PC-3 (cell line): ENCODE data around the gene ZNF532. TPM values are rescaled to one million over a fixed set of nuclear protein-coding genes. Genes with fewer than 3 reads are reported as not detected.

ENCODE experiments used
- ATAC-seq: fragments of 200-7000 bp; cut with Tn5 transposase; 2 replicates; pipeline ENCODE4 v1.9.1; 2020; ENCODE audit warnings: mild to moderate bottlenecking, moderate library complexity
- BruUV-seq: library from RNA; stranded (reverse); fragments of 400-500 nt; replicated peaks from 2 replicates; lab custom pipeline; 2021; lab: Mats Ljungman, UMichigan
- CTCF ChIA-PET: fragments of 300-600 bp; sonication (Branson Sonifier 250); formaldehyde crosslinking; loops from one replicate; lab custom pipeline; 2022; ENCODE audit warnings: antibody characterized with exemption; lab: Charles Lee
- POLR2A ChIA-PET: fragments of 300-600 bp; sonication (Branson Sonifier 250); formaldehyde crosslinking; loops from one replicate; lab custom pipeline; 2022; ENCODE audit warnings: antibody characterized with exemption; ENCODE audit not compliant: unreplicated experiment; lab: Charles Lee
- DNase-seq: peaks from one replicate; pipeline ENCODE4 v3.0.0-alpha.2; 2015
- H2AFZ ChIP-seq: fragments of 300-600 bp; sonication (generic); 2 replicates; pipeline ENCODE4 v1.6.0; 2016; ENCODE audit warnings: antibody characterized with exemption, low read length
- H3F3A ChIP-seq: fragments of 300-600 bp; sonication (generic); one replicate; pipeline ENCODE4 v1.6.0; 2017; ENCODE audit warnings: antibody characterized with exemption, low read length, control low read depth, mild to moderate bottlenecking; ENCODE audit not compliant: unreplicated experiment
- H3K27ac ChIP-seq: fragments of 300-600 bp; sonication (generic); 2 replicates; pipeline ENCODE4 v1.5.1; 2016; ENCODE audit warnings: mild to moderate bottlenecking, low read length
- H3K27me3 ChIP-seq: fragments of 300-600 bp; sonication (generic); 2 replicates; pipeline ENCODE4 v1.6.1; 2016; ENCODE audit warnings: low read length, mixed read lengths
- H3K36me3 ChIP-seq: fragments of 300-600 bp; sonication (generic); 2 replicates; pipeline ENCODE4 v1.6.1; 2016; ENCODE audit warnings: low read depth, mixed run types, low read length, mixed read lengths
- H3K4me1 ChIP-seq: fragments of 300-600 bp; sonication (generic); 2 replicates; pipeline ENCODE4 v1.5.1; 2016; ENCODE audit warnings: low read length; ENCODE audit not compliant: insufficient read depth
- H3K4me2 ChIP-seq: fragments of 300-600 bp; sonication (generic); 2 replicates; pipeline ENCODE4 v1.6.0; 2016; ENCODE audit warnings: low read length
- H3K4me3 ChIP-seq: fragments of 300-600 bp; sonication (generic); 2 replicates; pipeline ENCODE4 v1.5.1; 2016; ENCODE audit warnings: mild to moderate bottlenecking, low read length, mixed read lengths
- H3K79me2 ChIP-seq: fragments of 300-600 bp; sonication (generic); 2 replicates; pipeline ENCODE4 v1.6.1; 2017; ENCODE audit warnings: low read length, mixed read lengths
- H3K9ac ChIP-seq: fragments of 300-600 bp; sonication (generic); 2 replicates; pipeline ENCODE4 v1.6.0; 2016; ENCODE audit warnings: mild to moderate bottlenecking, low read length
- H3K9me2 ChIP-seq: fragments of 300-600 bp; sonication (generic); replicated peaks from 2 replicates; pipeline ENCODE4 v1.6.1; 2016; ENCODE audit warnings: mixed run types, low read length, mixed read lengths
- H3K9me3 ChIP-seq: fragments of 300-600 bp; sonication (generic); 2 replicates; pipeline ENCODE4 v1.6.1; 2016; ENCODE audit warnings: low read length, mixed read lengths
- H4K20me1 ChIP-seq: fragments of 300-600 bp; sonication (generic); 2 replicates; pipeline ENCODE4 v1.6.1; 2016; ENCODE audit warnings: low read length, mixed read lengths
- CTCF ChIP-seq: fragments of 300-600 bp; sonication (generic); conservative IDR thresholded peaks from 2 replicates; pipeline ENCODE4 v1.5.1; 2017; ENCODE audit warnings: antibody characterized with exemption, low read depth, mild to moderate bottlenecking, low read length
- EZH2 ChIP-seq: fragments of 300-600 bp; sonication (generic); IDR thresholded peaks from one replicate; pipeline ENCODE4 v1.6.1; 2017; ENCODE audit warnings: antibody characterized with exemption, mild to moderate bottlenecking, low read length; ENCODE audit not compliant: unreplicated experiment
- EZH2phosphoT487 ChIP-seq: fragments of 300-600 bp; sonication (generic); IDR thresholded peaks from 2 replicates; pipeline ENCODE4 v1.6.1; 2018; ENCODE audit warnings: mild to moderate bottlenecking, antibody characterized with exemption, low read length, borderline replicate concordance
- intact Hi-C: fragments of 100-400 bp; cut with micrococcal nuclease; formaldehyde crosslinking; loops from 2 replicates; pipeline ENCODE4 v1.9.0; 2023
- total RNA-seq: library from RNA; depleted of rRNA; stranded (reverse); fragments of >200 nt; gene quantifications from 2 replicates; pipeline ENCODE4 v1.2.3, GENCODE V29; 2014

The ZNF532 gene
- total RNA-seq, 1 experiment from 2014 or later, result 47.3 TPM

GRCh38 chr18:58978916-58979315 is 114.2 kb downstream of the ZNF532 start:
- no peaks in the 10 kb centered on the region for H3F3A ChIP-seq
- ATAC-seq, result no peak
- no peak overlapping the region for H3K9ac ChIP-seq
- no peaks in the 10 kb centered on the region for H4K20me1 ChIP-seq
- no peak overlapping the region for H3K27ac ChIP-seq
- H2AFZ ChIP-seq, result no peak overlapping the region
- POLR2A ChIA-PET, result no interaction called here
- no peaks in the 10 kb centered on the region for H3K79me2 ChIP-seq
- no peaks in the 10 kb centered on the region for H3K27me3 ChIP-seq
- H3K9me3 ChIP-seq, result no peaks in the 10 kb centered on the region
- no peak overlapping the region for H3K4me2 ChIP-seq
- intact Hi-C loops, result no loop called here
- peaks cover 33% of the 10 kb centered on the region for H3K36me3 ChIP-seq
- no peak overlapping the region for H3K4me3 ChIP-seq
- CTCF ChIA-PET, result no interaction called here
- DNase-seq, result no peak
- H3K4me1 ChIP-seq, result no peaks in the 10 kb centered on the region
- BruUV-seq, result no TSS peak
- no peaks in the 10 kb centered on the region for H3K9me2 ChIP-seq
- TF ChIP-seq EZH2, result no peak
- TF ChIP-seq CTCF, result no peak
- no peak for TF ChIP-seq EZH2phosphoT487

DNA sequence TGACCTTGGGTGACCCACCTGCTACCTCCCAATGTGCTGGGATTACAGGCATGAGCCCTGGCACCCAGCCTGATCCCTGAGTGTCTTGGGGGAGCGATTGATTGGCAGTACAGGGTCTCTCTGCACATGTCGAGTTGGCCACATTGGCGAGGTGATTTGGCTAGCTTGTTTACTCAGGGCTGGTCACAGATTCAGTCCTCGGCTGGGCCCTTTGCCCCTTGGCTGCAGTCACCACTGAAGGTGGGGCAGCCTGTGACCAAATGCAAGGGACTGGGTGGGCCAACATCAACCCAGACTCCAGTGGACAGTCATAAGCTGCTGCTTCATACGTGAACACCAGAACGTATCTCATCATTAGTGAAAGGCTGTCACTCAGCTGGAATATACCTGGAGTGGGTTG is 114.9 kb downstream of the ZNF532 start:
- POLR2A ChIA-PET, result no interaction called here

More for the DNA sequence above, 114.9 kb downstream of the ZNF532 start:
- H3K4me1 ChIP-seq, result no peaks in the 10 kb centered on the region
- no peak for TF ChIP-seq EZH2phosphoT487
- TF ChIP-seq EZH2, result no peak
- no peak for TF ChIP-seq CTCF
- no peaks in the 10 kb centered on the region for H3K9me3 ChIP-seq
- BruUV-seq, result no TSS peak
- H3K9me2 ChIP-seq, result no peaks in the 10 kb centered on the region
- intact Hi-C loops, result no loop called here
- no peak overlapping the region for H3K27ac ChIP-seq
- H3K36me3 ChIP-seq, result peaks cover 31% of the 10 kb centered on the region
- CTCF ChIA-PET, result no interaction called here
- ATAC-seq, result no peak
- H3K79me2 ChIP-seq, result no peaks in the 10 kb centered on the region
- H3K27me3 ChIP-seq, result no peaks in the 10 kb centered on the region
- DNase-seq, result no peak
- no peak overlapping the region for H3K4me2 ChIP-seq
- no peaks in the 10 kb centered on the region for H3F3A ChIP-seq
- no peak overlapping the region for H3K4me3 ChIP-seq
- no peaks in the 10 kb centered on the region for H4K20me1 ChIP-seq
- H3K9ac ChIP-seq, result no peak overlapping the region
- no peak overlapping the region for H2AFZ ChIP-seq
